Right lobe of liver (tissue), 6 donors: ENCODE measurements around the gene B3GNT8. TPM values are rescaled to one million over a fixed set of nuclear protein-coding genes. Genes with fewer than 3 reads are reported as not detected.

Experiments used
- ATAC-seq, 4 donors: fragments of 200-7000 bp; cut with Tn5 transposase; one replicate each; pipeline ENCODE4 v1.9.1; 2020; ENCODE audit warnings: mild to moderate bottlenecking in 4 of 4, moderate library complexity in 4 of 4
- DNase-seq, 3 donors: peaks; one replicate each; pipeline ENCODE4 v3.0.0-alpha.2; 2020
- H3K27ac ChIP-seq, 3 donors: fragments of 200-600 bp; one replicate each; pipeline ENCODE4 v1.8.0; 2022
- H3K27me3 ChIP-seq, 2 donors: fragments of 200-600 bp; one replicate each; pipeline ENCODE4 v1.8.0; 2022
- H3K36me3 ChIP-seq, 4 donors: fragments of 200-600 bp; sonication (generic) in 1 of 4; one replicate each; pipeline versions ENCODE4 v1.5.1 to v1.8.0; 2017 to 2022; ENCODE audit warnings: control low read depth in 1 of 4
- H3K4me1 ChIP-seq, 4 donors: fragments of 200-600 bp; sonication (generic) in 1 of 4; one replicate each; pipeline versions ENCODE4 v1.5.1 to v1.8.0; 2017 to 2022; ENCODE audit warnings: control low read depth in 1 of 4
- H3K4me3 ChIP-seq, 3 donors: fragments of 200-600 bp; one replicate each; pipeline ENCODE4 v1.8.0; 2022
- H3K9me3 ChIP-seq, 4 donors: fragments of 200-600 bp; sonication (generic) in 1 of 4; one replicate each; pipeline versions ENCODE4 v1.5.1 to v1.8.0; 2017 to 2022; ENCODE audit warnings: control low read depth in 1 of 4
- POLR2A ChIP-seq: fragments of 450-650 bp; IDR thresholded peaks from one replicate; pipeline ENCODE4 v1.6.1; 2017; ENCODE audit warnings: antibody characterized with exemption, mild to moderate bottlenecking
- WGBS: methylation state at CpG from one replicate; pipeline ENCODE4 v1.1.6; 2018; ENCODE audit warnings: low coverage, low lambda C conversion rate; ENCODE audit not compliant: insufficient coverage; ENCODE audit errors: missing lambda C conversion rate; 5-methylcytosine and 5-hydroxymethylcytosine counted together
- intact Hi-C, 2 donors: fragments of 100-400 bp; cut with DNase I; formaldehyde crosslinking; loops; one replicate each; pipeline versions ENCODE4 v1.11.2 to v1.14.1; 2022
- total RNA-seq, 6 experiments: library from RNA; depleted of rRNA in 2 of 6; stranded (reverse); fragments of >200 nt in 2 of 6; fragmentation: NEBNext Ultra II Directional in 3 of 6; extraction: Animal tissue kit (Norgen Biotek cat#: 25700) in 3 of 6; gene quantifications; one replicate each; pipeline versions ENCODE4 v1.1.0 to v1.2.4, GENCODE V29; 2016 to 2023
- TF ChIP-seq, protein P1 (sequence below), 4 donors: fragments of 200-600 bp in 3 of 4; fragments of 450-650 bp in 1 of 4; IDR thresholded peaks; one replicate each; pipeline versions ENCODE4 v1.5.1 to v1.8.0; 2016 to 2022; ENCODE audit warnings: antibody characterized with exemption in 4 of 4, mild to moderate bottlenecking in 2 of 4
- donor health status: DM: no; HTN: yes; CAD: no.
- donor health status: DM: no; HTN: no; CAD: no.
- donor health status: DM: no; HTN: no; CAD: no.
- donor health status: DM: no; HTN: yes; CAD: no.
- donor health status: DM: no; HTN: yes; CAD: no.

B3GNT8 gene
- total RNA-seq, 6 experiments from 2014 or later, result 0.50 to 1.2 (median 0.63) TPM

DNA sequence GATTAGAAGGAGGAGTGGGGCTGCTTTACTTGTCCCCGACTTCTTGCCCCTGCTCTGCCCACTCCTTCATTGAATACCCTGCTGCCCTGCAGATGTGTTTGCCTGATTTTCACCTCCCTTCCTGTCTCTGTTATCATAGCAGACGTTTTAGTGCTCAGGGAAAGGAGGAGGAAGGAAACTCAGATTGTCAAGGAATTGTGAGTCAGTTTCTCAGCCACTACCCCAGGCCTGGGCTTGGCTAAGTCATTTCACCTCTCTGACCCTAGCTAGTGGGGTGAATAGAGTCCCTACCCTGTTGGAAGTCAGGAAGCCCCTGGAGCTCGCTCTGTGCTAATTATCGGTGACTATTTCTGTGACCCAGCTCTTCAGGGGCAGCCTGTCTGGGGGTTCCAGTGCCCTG lies 25.7 kb downstream of the B3GNT8 start:
- Histone ChIP-seq H3K27ac (no peak overlapping the region), H3K36me3 (no peaks in the 10 kb centered on the region), H3K4me1 (peaks cover 0 to 18% (median 4%) of the 10 kb centered on the region in 4 donors), H3K27me3 (no peaks in the 10 kb centered on the region), H3K9me3 (no peaks in the 10 kb centered on the region), H3K4me3 (no peak overlapping the region)
- intact Hi-C loops, result no loop called here
- DNase-seq, result no peak
- ATAC-seq, result peak in 1 of 4 donors; percentile 33
- WGBS, result 80% methylated on average over 3 of the region's 4 CpGs
- TF ChIP-seq, protein P1, sequence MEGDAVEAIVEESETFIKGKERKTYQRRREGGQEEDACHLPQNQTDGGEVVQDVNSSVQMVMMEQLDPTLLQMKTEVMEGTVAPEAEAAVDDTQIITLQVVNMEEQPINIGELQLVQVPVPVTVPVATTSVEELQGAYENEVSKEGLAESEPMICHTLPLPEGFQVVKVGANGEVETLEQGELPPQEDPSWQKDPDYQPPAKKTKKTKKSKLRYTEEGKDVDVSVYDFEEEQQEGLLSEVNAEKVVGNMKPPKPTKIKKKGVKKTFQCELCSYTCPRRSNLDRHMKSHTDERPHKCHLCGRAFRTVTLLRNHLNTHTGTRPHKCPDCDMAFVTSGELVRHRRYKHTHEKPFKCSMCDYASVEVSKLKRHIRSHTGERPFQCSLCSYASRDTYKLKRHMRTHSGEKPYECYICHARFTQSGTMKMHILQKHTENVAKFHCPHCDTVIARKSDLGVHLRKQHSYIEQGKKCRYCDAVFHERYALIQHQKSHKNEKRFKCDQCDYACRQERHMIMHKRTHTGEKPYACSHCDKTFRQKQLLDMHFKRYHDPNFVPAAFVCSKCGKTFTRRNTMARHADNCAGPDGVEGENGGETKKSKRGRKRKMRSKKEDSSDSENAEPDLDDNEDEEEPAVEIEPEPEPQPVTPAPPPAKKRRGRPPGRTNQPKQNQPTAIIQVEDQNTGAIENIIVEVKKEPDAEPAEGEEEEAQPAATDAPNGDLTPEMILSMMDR (IDR thresholded peaks at IDR 0.05), result no peak
- TF ChIP-seq POLR2A, result no peak

DNA sequence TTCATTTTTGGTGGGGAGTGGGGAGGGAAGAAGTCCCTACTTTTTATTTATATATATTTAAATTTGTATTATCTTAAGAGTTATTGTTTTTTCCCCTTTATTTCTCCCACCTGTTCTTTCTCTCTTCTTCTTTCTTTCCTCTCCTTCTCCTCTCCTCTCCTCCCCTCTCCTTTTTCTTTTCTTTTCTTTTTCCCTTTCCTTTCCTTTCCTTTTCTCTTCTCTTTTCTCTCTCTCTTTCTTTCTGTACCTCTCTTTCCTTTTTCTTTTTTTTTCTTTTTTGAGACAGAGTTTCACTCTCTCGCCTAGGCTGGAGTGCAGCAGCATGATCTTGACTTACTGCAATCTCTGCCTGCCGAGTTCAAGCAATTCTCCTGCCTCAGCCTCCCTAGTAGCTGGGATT lies 27.6 kb downstream of the B3GNT8 start:
- no peak overlapping the region for H3K27ac ChIP-seq
- 86% methylated on average over 2 of the region's 2 CpGs for WGBS
- DNase-seq (no peak), ATAC-seq (no peak)
- H3K27me3 ChIP-seq, result no peaks in the 10 kb centered on the region
- intact Hi-C loops, result no loop called here
- H3K4me3 ChIP-seq, result no peak overlapping the region
- peaks cover 0 to 28% (median 4%) of the 10 kb centered on the region in 4 donors for H3K4me1 ChIP-seq
- H3K9me3 ChIP-seq, result no peaks in the 10 kb centered on the region
- TF ChIP-seq, protein P1 (IDR thresholded peaks at IDR 0.05), result no peak
- TF ChIP-seq POLR2A, result no peak
- H3K36me3 ChIP-seq, result no peaks in the 10 kb centered on the region

DNA sequence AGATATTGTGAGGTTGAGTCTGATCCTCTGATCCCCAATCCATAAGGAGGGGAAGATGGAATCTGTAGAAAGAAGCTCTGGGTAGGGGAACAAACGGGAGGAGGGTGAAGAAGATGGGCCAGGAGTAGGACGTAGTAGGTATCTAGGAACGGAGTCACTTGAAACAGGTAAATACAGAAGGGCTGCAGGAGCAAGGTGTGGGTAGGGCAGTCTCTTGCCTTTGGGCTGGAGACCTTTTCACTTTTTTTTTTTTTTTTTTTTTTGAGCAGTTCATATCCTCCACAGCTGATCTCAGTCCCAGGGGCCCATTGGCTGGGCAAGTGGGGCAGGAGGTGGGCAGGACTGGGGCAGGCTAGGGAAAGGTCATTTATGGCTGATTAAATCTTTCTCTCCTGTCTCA lies 28.1 kb downstream of the B3GNT8 start:
- intact Hi-C loops, result no loop called here
- H3K27me3 ChIP-seq, result no peaks in the 10 kb centered on the region
- no peaks in the 10 kb centered on the region for H3K9me3 ChIP-seq
- H3K4me3 ChIP-seq, result peak overlapping the region in 2 of 3 donors; percentile 95
- TF ChIP-seq, protein P1 (IDR thresholded peaks at IDR 0.05), result no peak
- no peak for TF ChIP-seq POLR2A
- no peak for ATAC-seq
- H3K36me3 ChIP-seq, result no peaks in the 10 kb centered on the region
- no peak overlapping the region for H3K27ac ChIP-seq
- H3K4me1 ChIP-seq, result peaks cover 0 to 28% (median 4%) of the 10 kb centered on the region in 4 donors
- no peak for DNase-seq
- 91% methylated on average over 3 of the region's 3 CpGs for WGBS

DNA sequence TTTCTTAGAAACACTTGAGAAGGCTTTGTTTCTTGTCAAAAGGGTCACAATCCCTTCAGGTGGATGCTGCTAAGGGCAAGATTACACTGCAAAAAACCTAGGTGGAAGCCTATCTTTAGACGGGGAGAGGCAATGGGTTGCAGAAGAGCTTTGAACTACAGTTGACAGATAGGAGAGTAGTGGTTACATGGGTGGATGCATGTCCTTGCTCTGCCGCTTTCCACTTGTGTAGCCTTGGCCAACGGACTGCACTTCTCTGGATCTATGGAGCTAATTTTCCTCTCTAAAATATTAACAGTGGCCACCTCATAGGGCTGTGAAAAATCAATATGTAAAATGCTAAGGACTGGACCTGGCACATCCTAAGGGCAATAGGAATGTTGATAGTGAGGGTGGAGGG lies 28.6 kb downstream of the B3GNT8 start:
- no peak for DNase-seq
- Histone ChIP-seq H3K9me3 (no peaks in the 10 kb centered on the region), H3K27ac (no peak overlapping the region), H3K27me3 (no peaks in the 10 kb centered on the region), H3K4me3 (peak overlapping the region; percentile 95 to 96 (median 95)), H3K4me1 (peaks cover 0 to 28% (median 4%) of the 10 kb centered on the region in 4 donors), H3K36me3 (no peaks in the 10 kb centered on the region)
- no peak for ATAC-seq
- intact Hi-C loops, result no loop called here
- no peak for TF ChIP-seq POLR2A
- TF ChIP-seq, protein P1 (IDR thresholded peaks at IDR 0.05), result no peak
- 31% methylated on average over 2 of the region's 3 CpGs for WGBS

DNA sequence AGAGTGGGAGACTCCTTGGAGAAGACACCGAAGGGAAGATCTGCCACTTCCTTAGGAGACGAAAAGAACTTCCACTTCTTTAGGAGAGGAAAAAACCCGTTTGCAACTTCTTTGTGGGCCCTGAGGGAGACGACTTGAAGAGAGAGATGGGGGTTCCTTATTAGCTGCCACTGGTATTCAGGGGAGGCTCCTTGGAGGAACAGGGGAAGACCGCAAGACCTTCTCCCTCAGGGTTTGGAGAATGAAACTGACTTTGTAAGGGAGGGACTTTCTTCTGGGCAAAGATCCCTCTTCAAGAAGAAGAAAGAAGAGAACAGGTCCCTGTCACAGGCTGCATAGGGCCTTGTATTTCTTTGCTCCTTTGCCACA lies 29.1 kb downstream of the B3GNT8 start:
- H3K36me3 ChIP-seq, result no peaks in the 10 kb centered on the region
- no peaks in the 10 kb centered on the region for H3K27me3 ChIP-seq
- TF ChIP-seq, protein P1 (IDR thresholded peaks at IDR 0.05), result no peak
- no peak for TF ChIP-seq POLR2A
- H3K27ac ChIP-seq, result peak overlapping the region; percentile 94 to 97 (median 97)
- DNase-seq (no peak), ATAC-seq (no peak)
- WGBS, result 0% methylated on average over 5 of the region's 5 CpGs
- intact Hi-C loops, result no loop called here
- peak overlapping the region; percentile 95 to 96 (median 95) for H3K4me3 ChIP-seq
- H3K4me1 ChIP-seq, result peaks cover 0 to 23% (median 4%) of the 10 kb centered on the region in 4 donors
- H3K9me3 ChIP-seq, result no peaks in the 10 kb centered on the region
